Measurements from ENCODE around the gene DDAH1.

The DDAH1 gene

GRCh38 chr1:85445906-85446305, 19.1 kb downstream of the DDAH1 start:
- DNase-seq = no peak

GRCh38 chr1:85444381-85444780, 20.6 kb downstream of the DDAH1 start:
- no peak for DNase-seq

- DNase-seq = no peak
Observed at GRCh38 chr1:85440612-85441011, 24.3 kb downstream of the DDAH1 start.

- DNase-seq = no peak
Observed at GRCh38 chr1:85438353-85438752, 26.6 kb downstream of the DDAH1 start.

GRCh38 chr1:85437139-85437538, 27.8 kb downstream of the DDAH1 start:
- no peak for DNase-seq

- DNase-seq = peak in 1 of 56 donors; percentile 9
Observed at GRCh38 chr1:85433096-85433495, 31.9 kb downstream of the DDAH1 start.

GRCh38 chr1:85428471-85429089, 36.4 kb downstream of the DDAH1 start:
- no peak for DNase-seq

GRCh38 chr1:85427849-85428248, 37.1 kb downstream of the DDAH1 start:
- no peak for DNase-seq

- DNase-seq = no peak
Observed at GRCh38 chr1:85427331-85427730, 37.6 kb downstream of the DDAH1 start.

GRCh38 chr1:85421179-85421578, 43.8 kb downstream of the DDAH1 start:
- no peak for DNase-seq

- DNase-seq = no peak
Observed at GRCh38 chr1:85420199-85420598, 44.8 kb downstream of the DDAH1 start.

- DNase-seq = no peak
Observed at GRCh38 chr1:85417876-85418275, 47.1 kb downstream of the DDAH1 start.

GRCh38 chr1:85417017-85417416, 47.9 kb downstream of the DDAH1 start:
- DNase-seq = no peak

- DNase-seq = no peak
Observed at GRCh38 chr1:85413169-85413568, 51.8 kb downstream of the DDAH1 start.

- DNase-seq = no peak
Observed at GRCh38 chr1:85411567-85412305, 53.2 kb downstream of the DDAH1 start.

GRCh38 chr1:85409516-85409915, 55.4 kb downstream of the DDAH1 start:
- DNase-seq = no peak

GRCh38 chr1:85407746-85408377, 57.1 kb downstream of the DDAH1 start:
- DNase-seq = no peak

- DNase-seq = peak in 22 of 56 donors; percentile 0 to 60 (median 18)
Observed at GRCh38 chr1:85406887-85407533, 57.9 kb downstream of the DDAH1 start.

GRCh38 chr1:85406081-85406480, 58.9 kb downstream of the DDAH1 start:
- no peak for DNase-seq

- no peak for DNase-seq
Observed at GRCh38 chr1:85404408-85404807, 60.6 kb downstream of the DDAH1 start.

GRCh38 chr1:85398391-85399064, 66.4 kb downstream of the DDAH1 start:
- DNase-seq = no peak
